ENCODE measurements around the gene FUOM.
"Not testable (repeated sequence)": the region's sequence is repeated elsewhere in the genome, so short reads cannot be mapped to it uniquely, and the experiment has no call there.

FUOM gene

DNA sequence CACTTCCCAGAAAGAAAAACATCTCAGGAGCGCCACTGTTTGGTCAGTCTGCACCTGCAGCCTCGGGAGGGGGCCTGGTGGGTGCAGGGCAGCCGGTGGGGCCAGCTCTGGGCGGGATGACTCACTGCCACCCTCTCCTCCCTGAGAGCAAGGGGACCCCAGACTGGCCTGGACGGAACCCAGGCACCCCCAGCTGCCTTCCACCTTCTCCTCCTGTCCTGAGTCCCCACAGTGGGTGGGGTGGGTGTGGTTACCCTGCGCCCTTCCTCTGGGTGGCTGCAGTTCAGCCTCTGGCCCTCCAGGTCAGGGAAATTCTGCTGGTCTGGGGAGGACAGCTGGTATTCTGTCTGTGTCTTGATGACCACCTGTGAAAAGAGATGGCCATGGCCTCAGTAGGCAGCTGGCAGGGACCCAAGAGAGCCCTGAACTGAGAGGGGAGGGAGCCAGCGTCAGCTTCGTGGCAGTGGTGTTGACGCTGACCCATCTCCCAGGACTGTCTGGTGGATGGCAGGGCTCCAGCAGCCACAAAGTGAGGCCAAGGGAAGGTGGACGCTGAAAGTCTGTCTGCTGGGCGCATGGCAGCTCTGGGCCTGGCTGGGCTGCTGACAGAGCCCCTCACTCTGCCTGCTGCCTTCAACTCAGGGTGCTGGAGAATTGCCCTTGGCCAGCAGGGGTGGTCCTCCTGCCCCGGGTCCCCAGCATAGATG lies 30.0 kb downstream of the FUOM start:
- H3K27me3 Mint-ChIP-seq, result peaks cover 60% of the 10 kb centered on the region
- H3K4me3 Mint-ChIP-seq, result no peak overlapping the region
- H3K9me3 Mint-ChIP-seq, result no peaks in the 10 kb centered on the region
- no peaks in the 10 kb centered on the region for H3K36me3 Mint-ChIP-seq (ENCODE audit: low read depth)
- H3K4me1 Mint-ChIP-seq (ENCODE audit: low read depth), result peaks cover 13% of the 10 kb centered on the region
- H3K27ac Mint-ChIP-seq, result no peak overlapping the region
- DNase-seq, result no peak

DNA sequence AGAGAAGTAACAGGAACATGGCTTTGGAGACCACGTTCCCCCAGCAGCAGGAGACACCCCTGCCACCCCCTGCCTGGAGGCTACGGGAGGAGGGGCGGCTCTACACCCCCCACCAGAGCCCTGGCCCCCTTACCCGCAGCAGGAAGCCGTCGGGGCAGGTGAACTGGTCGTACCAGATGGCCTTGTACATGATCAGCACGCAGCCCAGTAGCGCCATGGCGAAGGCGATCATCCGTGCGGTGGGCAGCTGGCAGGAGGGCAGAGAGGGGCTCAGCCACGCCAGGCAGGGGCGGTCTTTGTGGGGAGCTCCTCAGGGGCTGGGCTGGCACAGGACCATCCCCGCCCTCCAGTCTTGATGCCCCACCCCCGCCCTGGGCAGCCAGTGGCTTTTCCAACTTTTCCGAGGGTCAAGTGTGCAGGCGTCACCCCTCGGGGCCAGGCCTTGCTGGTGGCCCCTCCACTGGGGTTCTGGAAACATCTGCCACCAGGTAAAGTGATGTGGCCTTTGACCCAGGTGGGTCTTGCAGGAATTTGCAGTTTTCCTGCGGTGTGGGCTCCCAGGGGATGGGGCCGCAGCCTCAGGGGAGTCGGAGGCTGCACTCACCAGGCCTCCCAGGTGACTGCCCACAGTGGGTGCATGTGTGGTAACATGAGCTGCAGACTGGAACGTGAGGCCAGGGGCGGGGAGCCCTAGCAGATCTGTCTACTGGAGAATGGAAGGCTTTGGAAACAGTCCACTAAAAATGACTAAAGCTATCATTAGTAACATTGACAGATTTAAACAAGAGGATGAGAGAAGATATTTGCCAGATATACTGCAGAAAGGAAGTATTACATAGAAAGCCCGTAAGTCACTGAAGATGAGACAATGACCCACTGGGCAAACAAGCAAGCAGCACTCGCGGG lies 30.8 kb downstream of the FUOM start:
- Mint-ChIP-seq H3K4me3 (no peak overlapping the region), H3K27me3 (peaks cover 52% of the 10 kb centered on the region)

GRCh38 chr10:133326223-133326551 lies 31.6 kb downstream of the FUOM start:
- Mint-ChIP-seq H3K27me3 (peaks cover 46% of the 10 kb centered on the region), H3K27ac (no peak overlapping the region), H3K36me3 (ENCODE audit: low read depth) (no peaks in the 10 kb centered on the region), H3K4me3 (peak overlapping the region; percentile 39), H3K4me1 (ENCODE audit: low read depth) (peaks cover 13% of the 10 kb centered on the region), H3K9me3 (no peaks in the 10 kb centered on the region)
- no peak for DNase-seq

More for the DNA sequence above, 30.8 kb downstream of the FUOM start:
- no peak overlapping the region for H3K27ac Mint-ChIP-seq
- DNase-seq, result no peak
- no peaks in the 10 kb centered on the region for H3K36me3 Mint-ChIP-seq (ENCODE audit: low read depth)
- H3K9me3 Mint-ChIP-seq, result no peaks in the 10 kb centered on the region
- H3K4me1 Mint-ChIP-seq (ENCODE audit: low read depth), result peaks cover 13% of the 10 kb centered on the region

DNA sequence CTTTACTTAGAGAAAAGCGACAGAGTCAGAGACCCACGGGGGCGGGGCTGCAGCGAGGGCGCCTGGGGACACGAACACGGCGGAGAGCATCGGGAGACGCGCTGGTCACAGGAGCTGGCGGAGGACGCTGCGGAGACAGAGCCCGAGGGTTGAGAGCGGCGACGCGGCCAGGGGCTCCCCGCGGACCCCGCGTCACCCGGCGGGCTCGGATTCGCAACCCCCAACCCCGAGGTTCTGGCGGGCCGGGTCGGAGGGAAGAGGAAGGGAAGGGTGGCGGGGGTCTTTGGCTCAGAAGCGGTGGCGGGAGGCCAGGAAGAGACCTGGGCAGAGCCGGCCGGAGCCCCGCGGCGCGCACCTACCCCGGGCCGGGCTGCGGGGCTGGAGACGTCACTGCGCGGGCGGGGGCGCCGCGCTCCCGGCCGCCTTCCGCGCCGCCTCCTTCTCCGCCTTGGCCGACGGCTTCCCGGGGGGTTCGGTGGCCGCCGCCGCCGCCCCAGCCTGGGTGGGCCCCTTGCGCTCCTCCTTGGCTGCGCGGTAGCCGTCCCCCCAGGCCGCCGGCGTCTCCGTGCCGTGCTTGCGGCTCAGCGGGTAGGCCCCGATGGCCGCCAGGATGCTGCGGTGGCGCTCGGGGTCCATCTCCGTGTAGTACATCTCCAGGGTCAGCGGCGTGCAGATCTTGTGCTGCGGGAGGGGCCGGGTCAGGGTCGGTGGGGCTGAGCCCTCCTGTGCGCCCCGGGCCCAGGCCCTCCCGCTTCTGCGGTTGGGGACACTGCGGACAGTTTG lies 32.2 kb downstream of the FUOM start:
- Mint-ChIP-seq H3K9me3 (no peaks in the 10 kb centered on the region), H3K36me3 (ENCODE audit: low read depth) (no peaks in the 10 kb centered on the region), H3K4me1 (ENCODE audit: low read depth) (peaks cover 13% of the 10 kb centered on the region), H3K27ac (no peak overlapping the region), H3K4me3 (peak overlapping the region; percentile 62), H3K27me3 (peaks cover 41% of the 10 kb centered on the region)
- DNase-seq, result no peak

DNA sequence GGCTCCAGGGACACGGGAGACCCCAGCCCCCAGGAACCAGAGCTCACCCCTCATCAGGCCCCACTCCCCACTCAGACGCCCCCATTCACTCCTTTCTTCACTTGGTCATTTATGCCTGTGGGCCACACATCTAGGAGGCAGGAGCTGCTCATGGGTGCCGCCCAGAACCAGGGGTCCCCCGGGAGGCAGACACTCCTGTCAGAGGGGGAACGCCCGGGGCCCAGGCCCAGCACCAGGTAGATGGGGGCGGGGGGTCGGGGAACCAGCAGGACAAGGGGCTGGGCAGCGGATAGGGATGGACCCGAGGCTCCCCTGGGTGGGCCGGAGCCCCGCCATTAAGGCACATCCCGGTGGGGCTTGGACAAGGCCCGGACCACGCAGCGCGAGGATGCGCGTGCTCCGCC lies 33.0 kb downstream of the FUOM start:
- no peaks in the 10 kb centered on the region for H3K36me3 Mint-ChIP-seq (ENCODE audit: low read depth)
- peaks cover 11% of the 10 kb centered on the region for H3K4me1 Mint-ChIP-seq (ENCODE audit: low read depth)
- H3K27me3 Mint-ChIP-seq, result peaks cover 41% of the 10 kb centered on the region
- no peak overlapping the region for H3K27ac Mint-ChIP-seq
- H3K4me3 Mint-ChIP-seq, result no peak overlapping the region
- no peaks in the 10 kb centered on the region for H3K9me3 Mint-ChIP-seq
- DNase-seq, result no peak

DNA sequence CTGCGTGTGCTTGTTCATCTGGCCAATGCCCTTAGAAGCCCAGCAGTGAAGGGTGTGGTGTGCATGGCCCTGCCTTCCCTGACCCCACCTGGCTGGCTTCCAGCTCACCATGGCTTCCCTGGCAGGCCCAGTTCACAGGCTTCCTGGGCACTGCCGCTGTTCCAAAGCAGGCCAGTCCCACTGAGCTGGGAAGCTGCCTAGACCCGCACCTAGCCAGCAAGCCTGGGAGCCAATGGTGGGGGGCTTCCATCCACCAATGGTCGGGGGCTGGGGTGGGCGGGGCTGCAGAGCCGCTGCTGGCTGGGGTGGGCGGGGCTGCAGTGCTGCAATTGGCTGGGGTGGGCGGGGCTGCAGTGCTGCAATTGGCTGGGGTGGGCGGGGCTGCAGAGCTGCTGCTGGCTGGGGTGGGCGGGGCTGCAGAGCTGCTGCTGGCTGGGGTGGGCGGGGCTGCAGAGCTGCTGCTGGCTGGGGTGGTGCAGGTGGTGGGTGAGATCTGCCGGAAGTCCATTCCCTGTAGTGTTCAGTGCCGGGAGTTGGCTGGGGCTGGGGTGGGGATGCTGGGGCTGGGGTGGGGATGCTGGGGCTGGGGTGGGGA lies 33.5 kb downstream of the FUOM start:
- H3K4me3 Mint-ChIP-seq, result no peak overlapping the region
- H3K27me3 Mint-ChIP-seq, result peaks cover 40% of the 10 kb centered on the region
- H3K9me3 Mint-ChIP-seq, result no peaks in the 10 kb centered on the region
- H3K27ac Mint-ChIP-seq, result no peak overlapping the region
- DNase-seq, result peak; percentile 70
- H3K36me3 Mint-ChIP-seq (ENCODE audit: low read depth), result no peaks in the 10 kb centered on the region
- H3K4me1 Mint-ChIP-seq (ENCODE audit: low read depth), result peaks cover 10% of the 10 kb centered on the region

DNA sequence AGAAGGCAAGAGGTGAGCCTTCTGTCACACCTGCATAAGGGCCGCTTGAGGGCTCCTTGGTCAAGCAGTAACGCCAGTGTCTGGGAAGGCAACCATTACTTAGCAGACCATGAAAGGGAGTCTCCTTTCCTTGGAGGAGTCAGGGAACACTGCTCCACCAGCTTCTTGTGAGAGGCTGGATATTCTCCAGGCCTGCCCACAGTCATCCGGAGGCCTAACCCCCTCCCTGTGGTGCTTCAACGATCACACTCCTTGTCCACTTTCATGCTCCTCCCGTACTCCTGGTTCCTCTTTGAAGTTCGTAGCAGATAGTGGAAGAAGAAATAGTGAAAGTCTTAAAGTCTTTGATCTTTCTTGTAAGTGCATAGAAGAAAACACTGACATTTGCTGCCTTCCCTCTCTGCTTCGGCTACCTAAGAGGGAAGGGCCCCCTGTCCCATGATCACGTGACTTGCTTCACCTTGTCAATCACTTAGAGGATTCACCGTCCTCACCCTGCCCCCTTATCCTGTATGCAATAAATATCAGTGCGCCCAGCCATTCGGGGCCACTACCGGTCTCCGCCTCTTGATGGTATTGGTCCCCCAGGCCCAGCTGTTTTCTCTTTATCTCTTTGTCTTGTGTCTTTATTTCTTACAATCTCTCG lies 35.6 kb downstream of the FUOM start:
- not testable (repeated sequence) for H3K36me3 Mint-ChIP-seq (ENCODE audit: low read depth); DNase-seq; H3K4me3 Mint-ChIP-seq; H3K27ac Mint-ChIP-seq; H3K9me3 Mint-ChIP-seq
- Mint-ChIP-seq H3K27me3 (peaks cover 22% of the 10 kb centered on the region), H3K4me1 (ENCODE audit: low read depth) (peaks cover 17% of the 10 kb centered on the region)

GRCh38 chr10:133320852-133321422 lies 36.9 kb downstream of the FUOM start:
- H3K27me3 Mint-ChIP-seq; H3K4me3 Mint-ChIP-seq; H3K27ac Mint-ChIP-seq; DNase-seq; H3K9me3 Mint-ChIP-seq; H3K36me3 Mint-ChIP-seq (ENCODE audit: low read depth): not testable (repeated sequence)
- H3K4me1 Mint-ChIP-seq (ENCODE audit: low read depth), result peaks cover 13% of the 10 kb centered on the region

DNA sequence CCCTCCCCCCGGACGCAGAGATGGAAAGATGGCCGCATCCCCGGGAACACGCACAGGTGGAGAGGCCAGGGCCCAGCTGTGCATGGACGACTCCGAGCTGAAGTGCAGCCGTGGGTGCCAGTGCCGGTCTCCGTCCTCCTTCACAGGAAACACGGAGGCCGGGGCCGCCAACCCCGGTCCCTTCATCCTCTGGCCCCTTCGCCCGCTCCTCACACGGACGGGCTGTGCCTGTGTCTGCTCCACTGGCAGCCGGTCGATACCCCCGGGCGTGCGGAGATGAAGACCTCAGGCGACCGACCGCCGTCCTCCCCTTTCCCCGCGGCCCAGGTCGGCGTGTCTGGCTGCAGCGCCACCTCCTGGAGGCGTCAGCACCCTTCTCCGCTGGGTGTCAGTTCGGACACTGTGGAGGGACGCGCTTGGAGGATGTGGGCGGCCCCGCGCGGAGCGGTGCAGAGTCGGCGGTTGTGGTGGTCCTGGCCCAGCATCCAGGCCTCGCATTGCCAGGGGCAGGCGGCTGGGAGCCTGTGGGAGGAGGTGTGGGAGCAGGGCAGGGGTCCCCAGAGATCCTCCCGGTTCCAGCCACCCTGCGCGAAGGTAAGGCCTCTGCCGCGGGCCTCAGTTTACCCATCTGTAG lies 39.2 kb downstream of the FUOM start:
- DNase-seq, result peak; percentile 79
- H3K4me1 Mint-ChIP-seq (ENCODE audit: low read depth), result peaks cover 11% of the 10 kb centered on the region
- H3K27me3 Mint-ChIP-seq, result peaks cover 6% of the 10 kb centered on the region

DNA sequence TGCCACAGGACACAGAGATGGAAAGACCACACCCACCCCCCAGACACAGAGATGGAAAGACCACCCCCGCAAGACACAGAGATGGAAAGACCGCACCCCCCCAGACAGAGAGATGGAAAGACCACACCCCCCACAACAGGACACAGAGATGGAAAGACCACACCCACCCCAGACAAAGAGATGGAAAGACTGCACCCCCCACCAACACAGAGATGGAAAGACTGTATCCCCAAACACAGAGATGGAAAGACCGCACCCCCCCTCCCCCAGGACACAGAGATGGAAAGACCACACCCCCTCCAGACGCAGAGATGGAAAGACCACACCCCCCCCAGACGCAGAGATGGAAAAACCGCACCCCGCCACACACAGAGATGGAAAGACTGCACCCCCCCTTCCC lies 41.1 kb downstream of the FUOM start:
- Mint-ChIP-seq H3K4me3 (no peak overlapping the region), H3K36me3 (ENCODE audit: low read depth) (peaks cover 14% of the 10 kb centered on the region), H3K9me3 (no peaks in the 10 kb centered on the region), H3K4me1 (ENCODE audit: low read depth) (peaks cover 11% of the 10 kb centered on the region), H3K27ac (no peak overlapping the region), H3K27me3 (peaks cover 6% of the 10 kb centered on the region)
- no peak for DNase-seq

More for the DNA sequence above, 39.2 kb downstream of the FUOM start:
- Mint-ChIP-seq H3K36me3 (ENCODE audit: low read depth) (no peaks in the 10 kb centered on the region), H3K4me3 (peak overlapping the region; percentile 67), H3K9me3 (no peaks in the 10 kb centered on the region), H3K27ac (no peak overlapping the region)

DNA sequence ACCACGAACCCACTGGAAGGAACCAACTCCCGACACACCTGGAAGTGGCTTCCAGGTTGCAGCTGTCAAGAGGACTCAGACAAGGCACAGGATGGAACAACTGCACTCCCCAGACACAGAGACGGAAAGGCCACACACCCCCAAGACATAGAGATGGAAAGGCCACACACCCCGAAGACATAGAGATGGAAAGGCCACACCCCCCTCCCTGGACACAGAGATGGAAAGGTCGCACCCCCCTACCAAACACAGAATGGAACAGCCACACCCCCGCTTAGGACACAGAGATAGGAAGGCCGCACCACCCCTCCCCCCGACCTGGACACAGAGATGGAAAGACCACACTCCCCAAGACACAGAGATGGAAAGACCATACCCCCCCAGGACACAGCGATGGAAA lies 41.6 kb downstream of the FUOM start:
- peaks cover 11% of the 10 kb centered on the region for H3K4me1 Mint-ChIP-seq (ENCODE audit: low read depth)
- H3K36me3 Mint-ChIP-seq (ENCODE audit: low read depth), result peaks cover 18% of the 10 kb centered on the region
- H3K27ac Mint-ChIP-seq, result no peak overlapping the region
- no peak for DNase-seq
- peaks cover 6% of the 10 kb centered on the region for H3K27me3 Mint-ChIP-seq
- no peak overlapping the region for H3K4me3 Mint-ChIP-seq
- H3K9me3 Mint-ChIP-seq, result no peaks in the 10 kb centered on the region

DNA sequence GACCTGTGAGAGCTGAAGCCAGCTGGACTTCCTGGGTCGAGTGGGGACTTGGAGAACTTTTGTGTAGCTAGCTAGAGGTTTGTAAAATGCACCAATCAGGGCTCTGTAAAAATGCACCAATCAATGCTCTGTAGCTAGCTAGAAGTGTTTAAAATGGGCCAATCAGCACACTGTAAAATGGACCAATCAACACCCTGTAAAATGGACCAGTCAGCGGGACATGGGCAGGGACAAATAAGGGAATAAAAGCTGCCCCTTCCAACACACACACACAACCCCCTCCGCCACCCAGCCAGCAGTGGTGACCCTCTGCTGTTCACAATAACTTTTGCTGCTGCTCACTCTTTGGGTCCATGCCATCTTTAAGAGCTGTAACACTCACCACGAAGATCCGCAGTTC lies 42.0 kb downstream of the FUOM start:
- Mint-ChIP-seq H3K9me3 (no peaks in the 10 kb centered on the region), H3K4me3 (no peak overlapping the region)
- no peak for DNase-seq

DNA sequence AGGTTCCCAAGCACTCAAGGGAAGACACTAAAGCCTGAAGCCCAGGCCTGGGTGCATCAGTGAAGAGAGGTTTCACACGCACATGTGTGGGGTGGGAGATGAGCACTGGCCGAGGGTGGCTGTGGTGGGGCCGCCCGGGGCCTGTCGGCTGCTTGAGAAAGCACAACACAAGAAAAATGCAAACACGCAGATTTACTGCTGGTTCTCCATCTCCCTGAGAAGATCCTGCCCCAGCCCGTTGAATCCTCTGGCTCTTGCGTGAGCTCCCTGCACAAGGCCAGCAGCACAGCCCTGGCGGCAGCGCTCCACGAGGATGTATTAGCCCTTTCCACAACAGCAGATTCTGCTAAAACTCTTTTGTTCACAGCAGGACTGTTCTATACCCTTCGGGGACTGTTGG lies 42.9 kb downstream of the FUOM start:
- peaks cover 14% of the 10 kb centered on the region for H3K4me1 Mint-ChIP-seq (ENCODE audit: low read depth)
- peaks cover 32% of the 10 kb centered on the region for H3K36me3 Mint-ChIP-seq (ENCODE audit: low read depth)
- DNase-seq, result no peak
- no peak overlapping the region for H3K27ac Mint-ChIP-seq
- no peak overlapping the region for H3K4me3 Mint-ChIP-seq
- no peaks in the 10 kb centered on the region for H3K9me3 Mint-ChIP-seq
- H3K27me3 Mint-ChIP-seq, result peaks cover 6% of the 10 kb centered on the region

More for the DNA sequence above, 42.0 kb downstream of the FUOM start:
- Mint-ChIP-seq H3K36me3 (ENCODE audit: low read depth) (peaks cover 23% of the 10 kb centered on the region), H3K4me1 (ENCODE audit: low read depth) (peaks cover 11% of the 10 kb centered on the region), H3K27ac (no peak overlapping the region), H3K27me3 (peaks cover 6% of the 10 kb centered on the region)
